ENCODE measurements around the gene EFCAB6.

- TF ChIP-seq POLR2AphosphoS5 (IDR thresholded peaks at IDR 0.05; ENCODE audit: insufficient read depth, low read depth, low read length) (no peak), EZH2 (IDR thresholded peaks at IDR 0.05; ENCODE audit: borderline replicate concordance, low read depth, low read length, severe bottlenecking) (no peak), CTCF (IDR thresholded peaks at IDR 0.05; ENCODE audit: extremely low read depth in 1 of 2, insufficient read depth in 1 of 2, low read depth in 1 of 2, low read length in 2 of 2) (no peak), POLR2A (IDR thresholded peaks at IDR 0.05; ENCODE audit: low read depth, low read length) (no peak), MYC (IDR thresholded peaks at IDR 0.05; ENCODE audit: low read depth, low read length) (no peak), JUN (IDR thresholded peaks at IDR 0.05; ENCODE audit: borderline replicate concordance, insufficient read depth, insufficient read length, low read depth) (no peak), MAX (IDR thresholded peaks at IDR 0.05; ENCODE audit: insufficient read depth, insufficient read length) (no peak), FOS (IDR thresholded peaks at IDR 0.05; ENCODE audit: borderline replicate concordance, insufficient read depth, low read length) (no peak), GATA2 (IDR thresholded peaks at IDR 0.05; ENCODE audit: insufficient read depth, insufficient read length, low read depth, low read length) (no peak)
These were observed 332.7 kb downstream of the EFCAB6 start for GRCh38 chr22:43479301-43479950.

Measured in endothelial cell of umbilical vein (primary cell).